ENCODE measurements around the gene PGGHG.
"Not testable (repeated sequence)": the region's sequence is repeated elsewhere in the genome, so short reads cannot be mapped to it uniquely, and the experiment has no call there.

The PGGHG gene

DNA sequence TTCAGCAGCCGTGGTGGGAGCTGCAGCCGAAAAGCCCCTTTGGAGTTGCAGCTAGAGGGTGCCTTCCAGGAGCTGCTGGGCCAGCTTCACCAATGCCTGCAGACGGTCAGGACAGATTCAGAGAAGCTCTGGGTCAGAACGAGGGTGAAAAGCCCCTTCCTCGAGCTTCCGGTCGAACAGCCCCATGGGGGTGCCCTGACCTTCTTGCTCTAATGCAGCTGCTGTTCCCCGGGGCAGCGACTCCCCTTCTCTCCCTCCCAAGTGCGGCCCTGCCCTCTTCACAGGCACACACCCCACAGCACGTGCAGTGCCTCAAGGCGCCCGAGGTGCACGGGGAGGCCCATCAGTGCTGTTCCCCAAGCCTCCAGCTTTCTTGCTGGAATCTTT, 41.4 kb downstream of the PGGHG start:
- no peak for DNase-seq (ENCODE audit: low read depth in 2 of 2)

DNA sequence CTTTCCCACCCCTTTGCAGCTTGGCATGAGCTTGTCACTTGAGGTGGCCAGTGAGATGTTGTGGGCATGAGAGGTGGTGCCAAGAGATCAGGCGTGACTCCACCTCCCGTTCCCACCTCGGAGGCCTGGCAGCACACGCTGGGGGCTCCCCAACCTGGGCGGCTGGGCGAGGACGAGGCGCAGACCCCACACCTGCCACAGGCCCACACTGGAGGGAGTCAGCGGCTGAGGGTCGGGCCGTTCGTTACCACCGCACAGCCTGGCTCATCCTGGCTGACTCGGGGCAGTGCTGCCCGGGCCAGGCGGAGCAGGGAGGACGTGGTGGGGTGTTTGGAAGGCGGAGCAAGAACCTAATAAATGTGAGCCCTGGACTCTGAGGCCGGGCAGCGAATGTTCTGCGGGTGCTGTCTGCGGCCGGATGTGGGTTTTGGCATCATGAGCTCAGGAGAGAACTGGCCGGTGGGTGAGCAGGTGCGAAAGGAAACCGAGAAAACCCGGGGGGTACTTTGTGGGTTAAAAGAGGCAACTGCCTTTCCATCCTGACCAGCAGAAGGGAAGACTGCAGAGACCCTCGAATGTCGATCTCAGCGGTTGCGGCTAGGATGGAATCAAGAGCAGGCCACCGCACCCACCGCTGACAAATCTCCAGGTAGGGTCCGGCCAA, 41.9 kb downstream of the PGGHG start:
- no peak for DNase-seq (ENCODE audit: low read depth in 2 of 2)

DNA sequence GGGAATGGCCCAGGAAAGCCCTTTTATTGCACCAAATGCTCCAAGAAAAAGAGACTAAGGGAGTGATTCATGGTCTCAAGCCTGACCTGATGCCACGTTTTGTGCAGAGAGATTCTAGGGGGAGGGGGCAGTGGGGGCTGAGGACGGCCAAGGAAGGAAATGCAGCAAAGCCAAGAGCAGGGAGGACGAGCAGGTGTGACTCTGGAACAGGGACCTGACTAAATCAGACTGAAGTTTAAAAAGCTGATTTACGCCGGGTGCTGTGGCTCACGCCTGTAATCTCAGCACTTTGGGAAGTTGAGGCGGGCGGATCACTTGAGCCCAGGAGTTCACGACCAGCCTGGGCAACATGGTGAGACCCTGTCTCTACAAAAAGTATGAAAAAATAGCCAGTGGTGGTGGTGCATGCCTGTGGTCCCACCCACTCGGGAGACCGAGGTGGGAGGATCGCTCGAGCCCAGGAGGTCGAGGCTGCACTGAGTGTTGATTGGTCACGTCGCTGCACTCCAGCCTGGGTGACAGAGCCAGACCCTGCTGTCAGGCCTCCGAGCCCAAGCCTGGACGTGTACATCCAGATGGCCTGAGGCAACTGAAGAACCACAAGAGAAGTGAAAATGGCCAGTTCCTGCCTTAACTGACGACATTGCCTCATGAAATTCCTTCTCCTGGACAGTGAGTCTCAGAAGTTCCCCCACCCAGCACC, 42.6 kb downstream of the PGGHG start:
- no peak for DNase-seq (ENCODE audit: low read depth in 2 of 2)

DNA sequence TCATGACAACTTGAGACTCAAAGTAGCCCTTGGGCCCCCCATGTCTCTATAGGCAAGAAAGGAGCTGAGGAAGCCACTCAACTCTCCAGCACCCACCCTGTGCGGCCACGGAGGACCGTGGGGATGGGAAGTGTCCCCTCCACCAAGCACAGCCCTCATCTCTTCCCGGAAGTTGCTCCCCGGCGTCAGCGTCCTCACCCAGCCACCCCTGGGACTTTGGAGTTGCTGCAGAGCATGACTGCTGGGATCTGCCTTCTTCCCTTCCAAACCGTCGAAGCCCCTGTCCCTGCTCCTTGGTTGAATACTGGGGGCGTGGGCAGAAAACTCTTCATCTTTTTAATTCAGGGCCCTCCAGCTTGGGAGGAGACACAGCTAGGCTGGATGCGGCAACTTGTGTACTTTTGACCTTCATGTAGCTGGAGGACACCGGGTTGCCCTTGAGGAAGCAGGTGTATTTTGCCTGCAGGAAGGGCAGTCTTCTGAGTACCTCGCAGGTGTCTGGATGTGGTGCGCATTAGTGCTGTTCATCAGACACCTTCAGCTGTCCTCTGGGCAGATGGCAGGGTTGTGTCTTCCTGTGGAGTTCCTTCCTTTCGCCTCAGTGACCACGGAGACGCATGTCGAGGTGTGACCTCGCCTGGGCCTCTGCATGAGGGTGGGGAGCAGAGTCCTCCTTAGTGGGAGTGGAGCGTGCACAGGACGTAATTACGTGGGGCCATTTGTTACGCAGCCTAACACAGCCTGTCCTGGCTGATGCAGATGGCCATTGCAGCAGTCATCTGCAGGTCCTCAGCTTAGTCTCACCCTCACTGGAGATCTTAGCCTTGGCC, 43.9 kb downstream of the PGGHG start:
- no peak for DNase-seq (ENCODE audit: low read depth in 2 of 2)

DNA sequence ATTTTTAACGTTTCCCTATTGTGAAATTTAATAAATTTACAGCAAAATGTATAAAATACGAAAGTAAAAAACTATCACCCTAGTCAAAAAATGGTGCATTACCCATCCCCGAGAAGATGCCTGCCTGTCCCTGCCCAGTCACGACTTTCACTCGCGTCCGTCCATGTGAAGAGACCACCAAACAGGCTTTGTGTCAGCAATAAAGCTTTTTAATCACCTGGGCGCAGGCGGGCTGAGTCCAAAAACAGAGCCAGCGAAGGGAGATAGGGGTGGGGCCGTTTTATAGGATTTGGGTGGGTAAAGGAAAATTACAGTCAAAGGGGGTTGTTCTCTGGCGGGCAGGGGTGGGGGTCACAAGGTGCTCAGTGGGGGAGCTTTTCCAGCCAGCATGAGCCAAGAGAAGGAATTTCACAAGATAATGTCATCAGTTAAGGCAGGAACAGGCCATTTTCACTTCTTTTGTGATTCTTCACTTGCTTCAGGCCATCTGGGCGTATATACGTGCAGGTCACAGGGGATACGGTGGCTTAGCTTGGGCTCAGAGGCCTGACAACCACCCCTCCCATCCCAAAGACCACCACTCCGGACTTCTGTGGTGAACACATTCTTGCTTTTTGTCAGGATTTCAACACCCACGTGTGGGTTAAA, 44.8 kb downstream of the PGGHG start:
- DNase-seq (ENCODE audit: low read depth in 2 of 2) = not testable (repeated sequence)

DNA sequence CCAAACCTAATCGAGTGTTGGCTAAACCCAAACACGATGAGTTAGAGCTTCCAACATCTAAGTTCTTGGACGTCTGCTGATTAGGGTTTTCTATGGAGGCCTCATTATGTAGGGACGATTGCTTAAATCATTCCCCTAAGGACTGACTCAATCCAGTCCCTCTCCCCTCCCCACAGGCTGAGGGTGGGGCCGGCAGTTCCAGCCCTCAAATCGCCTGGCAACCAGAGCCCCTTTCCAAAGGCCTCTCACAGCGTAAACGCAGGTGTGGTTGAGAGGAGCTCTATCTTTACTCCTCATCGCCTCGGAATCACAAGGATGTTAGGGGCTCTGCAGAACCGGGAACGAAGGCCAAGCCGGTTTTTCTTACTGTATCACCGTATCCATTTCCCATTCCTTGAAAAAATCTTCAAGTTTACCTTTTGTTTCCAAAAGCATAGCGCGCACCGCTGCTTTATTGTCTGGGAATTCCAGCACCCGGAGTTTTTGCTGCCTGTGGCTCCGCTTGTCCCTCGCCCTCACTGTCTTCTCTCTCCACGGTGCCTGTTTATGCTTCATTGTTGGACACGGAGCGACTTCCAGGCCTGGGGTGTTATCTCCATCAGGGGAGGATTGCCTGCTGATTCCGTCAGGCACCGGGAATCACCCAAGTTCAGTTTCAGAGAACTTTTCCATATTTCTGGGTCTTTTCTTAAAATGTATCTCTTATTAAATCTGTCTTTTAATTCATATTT, 45.5 kb downstream of the PGGHG start:
- no peak for DNase-seq (ENCODE audit: low read depth in 2 of 2)

DNA sequence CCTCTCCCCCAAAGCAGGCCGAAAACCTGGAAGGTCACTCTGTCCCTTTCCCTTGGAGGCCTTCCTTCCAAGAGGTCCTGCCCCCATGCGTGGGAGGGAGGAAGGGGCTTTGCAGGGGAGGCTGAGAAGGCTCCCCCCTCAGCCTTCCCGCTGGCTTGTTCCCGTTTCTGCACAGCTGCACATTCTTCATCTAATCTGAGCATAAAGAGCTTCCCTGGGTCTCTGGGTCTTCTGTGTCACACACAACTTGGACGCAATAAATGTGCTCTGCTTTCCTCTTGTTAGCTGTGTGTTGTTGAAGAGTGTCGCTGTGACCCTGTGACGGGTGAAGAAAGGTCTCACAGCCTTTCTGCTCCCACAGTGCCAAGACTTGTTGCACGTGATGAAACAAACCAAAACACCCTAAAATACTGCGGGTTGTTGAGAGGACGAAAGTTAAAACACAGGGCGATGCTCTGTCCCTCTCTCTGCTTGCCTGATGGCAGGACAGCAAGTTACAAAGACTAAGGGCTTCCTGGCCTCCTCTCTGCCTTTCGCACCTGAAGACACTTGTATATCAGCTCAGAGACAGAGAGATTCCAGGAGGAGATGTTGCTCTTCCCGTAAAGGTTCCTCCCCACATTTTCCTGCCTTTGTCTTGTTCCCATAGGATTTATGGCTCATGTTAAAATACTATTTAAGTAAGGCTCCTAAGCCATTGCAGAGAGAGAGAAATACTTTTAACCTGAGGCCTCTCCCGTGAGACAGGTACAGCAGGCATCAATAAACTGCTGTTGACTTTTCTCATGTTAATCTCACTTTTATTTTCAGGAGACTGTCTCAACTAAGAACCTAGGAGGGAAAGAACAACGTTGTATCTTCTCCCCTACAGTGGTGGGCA, 47.1 kb downstream of the PGGHG start:
- DNase-seq (ENCODE audit: low read depth in 2 of 2) = no peak

DNA sequence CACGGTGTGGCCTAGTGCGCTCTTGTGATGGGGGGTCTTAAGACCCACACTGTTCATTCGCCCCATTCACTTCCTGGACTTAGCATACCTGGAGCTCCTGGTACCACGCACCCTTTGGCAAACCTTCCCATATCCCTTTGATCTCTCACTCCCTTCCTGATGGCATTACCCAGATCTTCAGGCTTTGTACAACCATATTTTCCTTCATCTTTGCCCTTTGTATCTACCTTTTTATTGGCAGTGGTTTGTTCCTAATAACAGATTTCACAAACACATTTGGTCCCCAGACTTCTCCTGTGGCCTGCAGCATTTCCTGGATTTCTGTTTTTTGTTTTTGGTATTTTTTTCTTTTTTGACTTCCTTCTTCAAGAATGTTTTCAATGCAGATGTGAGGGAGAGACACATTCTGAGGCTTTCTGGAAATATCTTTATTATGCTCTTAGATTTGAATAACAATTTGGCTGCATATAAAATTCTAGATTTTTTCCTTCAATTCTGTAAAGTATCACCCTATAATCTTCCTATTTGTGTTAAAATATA, 47.8 kb downstream of the PGGHG start:
- DNase-seq (ENCODE audit: low read depth in 2 of 2) = no peak

DNA sequence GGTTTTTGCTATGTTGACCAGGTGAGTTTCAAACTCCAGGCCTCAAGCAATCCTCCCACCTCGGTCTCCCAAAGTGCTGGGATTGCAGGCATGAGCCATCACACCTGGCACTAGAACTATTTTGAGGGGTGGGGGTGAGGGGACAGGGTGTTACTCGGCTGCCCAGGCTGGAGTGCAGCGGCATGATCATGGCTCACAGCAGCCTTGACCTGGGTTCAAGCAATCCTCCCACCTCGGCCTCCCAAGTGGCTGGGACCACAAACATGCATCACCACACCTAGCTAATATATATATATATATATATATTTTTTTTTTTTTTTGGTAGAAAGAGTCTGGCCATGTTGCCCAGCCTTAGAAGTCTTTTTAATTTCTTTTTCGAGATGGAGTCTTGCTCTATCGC, 48.8 kb downstream of the PGGHG start:
- DNase-seq (ENCODE audit: low read depth in 2 of 2) = no peak

DNA sequence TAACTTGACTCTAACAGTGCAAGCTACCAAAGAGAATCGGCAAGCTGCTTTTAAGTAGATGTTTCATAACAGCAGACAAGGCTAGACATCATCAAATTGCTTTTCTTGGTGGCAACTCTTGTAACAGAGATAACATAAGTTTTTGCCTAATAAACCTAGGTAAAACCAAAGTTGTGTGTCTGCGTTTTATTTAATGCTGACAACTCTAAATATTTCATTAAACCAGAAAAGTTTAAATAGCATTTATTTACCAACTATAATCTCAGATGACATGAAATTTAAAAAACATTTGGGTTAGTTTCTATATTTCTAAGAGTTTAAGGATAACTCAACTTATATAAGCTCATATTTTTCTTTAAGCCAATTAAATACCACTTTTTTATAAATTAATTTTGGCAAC, 51.0 kb downstream of the PGGHG start:
- DNase-seq (ENCODE audit: low read depth in 2 of 2) = no peak

DNA sequence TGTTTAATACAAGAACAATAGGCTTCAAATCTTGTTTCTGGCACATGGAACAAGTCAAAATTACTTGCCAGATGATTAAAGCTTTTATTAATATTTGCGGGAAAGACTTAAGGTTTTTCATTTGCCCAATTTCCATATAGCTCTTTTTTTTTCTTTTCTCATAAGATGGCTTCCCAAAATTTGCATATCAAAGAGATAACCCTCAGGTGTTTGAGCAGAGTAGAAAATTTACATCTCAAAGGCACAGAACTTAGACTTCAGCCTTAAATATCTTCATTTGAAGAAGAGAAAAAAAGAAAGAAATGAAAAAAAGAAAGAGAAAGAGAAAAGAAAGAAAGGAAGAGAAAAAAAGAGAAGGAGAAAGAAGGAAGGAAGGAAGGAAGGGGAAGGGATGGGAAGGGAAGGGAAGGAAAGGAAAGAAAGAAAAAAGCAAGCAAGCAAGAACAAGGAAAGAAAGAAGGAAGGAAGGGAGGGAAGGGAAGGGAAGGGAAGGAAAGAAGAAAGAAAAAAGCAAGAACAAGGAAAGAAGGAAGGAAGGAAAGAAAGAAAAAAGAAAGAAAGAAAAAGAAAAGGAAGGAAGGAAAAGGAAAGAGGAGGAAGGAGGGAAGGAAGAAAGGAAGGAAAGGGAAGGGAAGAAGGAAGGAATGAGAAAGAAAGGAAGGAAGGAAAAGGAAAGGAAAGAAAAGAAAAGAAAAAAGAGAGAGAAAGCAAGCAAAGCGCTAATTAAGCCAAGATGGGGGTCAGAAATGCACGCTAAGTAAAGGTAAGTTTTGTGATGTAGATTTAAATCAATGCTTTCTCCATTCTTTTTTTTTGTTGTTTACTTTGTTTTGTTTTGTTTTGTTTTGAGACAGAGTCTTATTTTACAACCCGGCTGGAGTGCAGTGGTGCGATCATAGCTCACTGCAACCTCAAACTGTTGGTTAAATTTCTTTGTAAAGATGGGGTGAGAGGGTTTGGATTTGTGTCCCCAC, 51.9 kb downstream of the PGGHG start:
- DNase-seq (ENCODE audit: low read depth in 2 of 2) = no peak

DNA sequence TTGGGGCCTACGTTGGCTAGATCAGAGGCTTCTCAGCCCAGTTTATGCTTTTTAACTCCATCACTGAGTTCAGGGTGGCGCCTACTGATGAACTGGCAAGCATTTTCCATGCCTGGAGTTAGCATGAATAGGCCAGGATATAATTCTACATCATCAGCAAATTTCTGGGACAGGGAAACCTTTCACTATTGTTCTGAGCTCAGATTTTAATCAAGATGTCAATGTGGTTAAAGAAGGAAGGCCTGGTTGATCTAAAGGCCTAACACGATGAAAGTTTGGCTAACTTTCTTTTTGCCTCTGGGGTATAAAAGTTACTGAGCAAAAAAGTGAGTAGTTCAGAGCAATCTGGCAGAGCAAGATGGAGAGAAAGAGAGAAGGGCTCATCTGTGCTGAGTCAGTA, 53.4 kb downstream of the PGGHG start:
- DNase-seq (ENCODE audit: low read depth in 2 of 2) = no peak

DNA sequence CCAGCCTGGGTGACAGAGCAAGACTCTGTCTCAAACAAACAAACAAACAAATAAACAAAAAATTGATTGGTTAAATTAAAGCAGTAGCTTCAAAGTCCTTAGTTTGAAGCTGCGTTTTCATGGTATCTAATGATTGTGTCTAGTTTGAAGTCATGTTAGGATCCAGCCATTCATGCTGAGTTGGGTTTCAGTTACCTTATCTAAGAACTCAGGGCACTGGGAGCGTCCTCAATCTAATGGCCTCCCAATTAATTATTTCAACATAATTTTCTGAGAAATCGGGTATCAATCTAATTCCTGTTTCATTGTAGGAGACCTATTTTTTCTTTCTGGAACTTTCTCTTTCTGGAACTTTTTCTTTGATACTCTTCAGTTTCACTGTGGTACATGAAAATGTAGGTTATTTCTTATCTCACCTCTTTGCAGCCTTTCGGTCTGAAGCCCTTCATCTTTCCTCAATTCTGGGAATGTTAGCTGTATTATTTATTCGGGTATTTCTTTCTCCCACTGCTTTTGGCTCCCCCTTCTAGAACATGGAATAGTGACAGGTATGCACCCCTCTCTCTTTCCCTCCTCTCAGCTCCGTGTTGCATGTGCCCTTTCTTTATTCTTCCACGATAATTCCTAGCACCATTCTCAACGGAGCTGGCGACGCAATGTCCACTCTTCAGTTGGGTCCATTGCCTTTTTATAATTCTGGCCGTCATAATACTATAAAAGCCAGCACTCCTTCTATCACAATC, 56.1 kb downstream of the PGGHG start:
- no peak for DNase-seq (ENCODE audit: low read depth in 2 of 2)

Measured in stimulated activated CD4-positive, alpha-beta T cell treated with anti-CD3 and anti-CD28 coated beads, Interleukin-1b, Interleukin-23, amount 100 ng/mL, for 1 hour (primary cell).